HG02884 (cell line): Measurements from ENCODE around the gene TTC21B.
"Not testable (repeated sequence)": the region's sequence is repeated elsewhere in the genome, so short reads cannot be mapped to it uniquely, and the experiment has no call there.

ENCODE experiments used
- ATAC-seq: cut with Tn5 transposase; IDR thresholded peaks from one replicate; pipeline ENCODE4 v1.9.1; 2021; ENCODE audit warnings: mild to moderate bottlenecking, moderate library complexity; ENCODE audit not compliant: unreplicated experiment

TTC21B gene

GRCh38 chr2:165953655-165954606, at the start of gene TTC21B:
TSS of gene TTC21B (minus strand) at chr2:165953776. CDS start at chr2:165953705, 71 bp downstream.
- ATAC-seq: peak; percentile 93

GRCh38 chr2:166000401-166000800, 46.8 kb upstream of the TTC21B start:
- ATAC-seq: no peak

GRCh38 chr2:165990846-165991245, 37.3 kb upstream of the TTC21B start:
- no peak for ATAC-seq

GRCh38 chr2:165989851-165990250, 36.3 kb upstream of the TTC21B start:
- no peak for ATAC-seq

GRCh38 chr2:165985120-165985519, 31.5 kb upstream of the TTC21B start:
- ATAC-seq: no peak

- not testable (repeated sequence) for ATAC-seq
Observed at GRCh38 chr2:165972161-165972560, 18.6 kb upstream of the TTC21B start.

GRCh38 chr2:165970663-165971062, 17.1 kb upstream of the TTC21B start:
- ATAC-seq: no peak

GRCh38 chr2:165969227-165969626, 15.7 kb upstream of the TTC21B start:
- no peak for ATAC-seq

GRCh38 chr2:165967746-165968145, 14.2 kb upstream of the TTC21B start:
- no peak for ATAC-seq

GRCh38 chr2:165961818-165962217, 8.2 kb upstream of the TTC21B start:
- no peak for ATAC-seq

- ATAC-seq: no peak
Observed at GRCh38 chr2:165959371-165959770, 5.8 kb upstream of the TTC21B start.

GRCh38 chr2:165958313-165958960, 4.9 kb upstream of the TTC21B start:
- ATAC-seq: no peak

GRCh38 chr2:165957030-165957675, 3.6 kb upstream of the TTC21B start:
- no peak for ATAC-seq

- peak; percentile 32 for ATAC-seq
Observed at GRCh38 chr2:165953306-165953654, 296 bp downstream of the TTC21B start.

- ATAC-seq: no peak
Observed at GRCh38 chr2:165952741-165953211, 800 bp downstream of the TTC21B start.

- no peak for ATAC-seq
Observed at GRCh38 chr2:165952085-165952484, 1.5 kb downstream of the TTC21B start.

- ATAC-seq: no peak
Observed at GRCh38 chr2:165950438-165950837, 3.1 kb downstream of the TTC21B start.

GRCh38 chr2:165941827-165942226, 11.7 kb downstream of the TTC21B start:
- ATAC-seq: no peak

GRCh38 chr2:165938237-165938636, 15.3 kb downstream of the TTC21B start:
- ATAC-seq: no peak

- ATAC-seq: no peak
Observed at GRCh38 chr2:165933211-165933910, 20.2 kb downstream of the TTC21B start.

- no peak for ATAC-seq
Observed at GRCh38 chr2:165927774-165928173, 25.8 kb downstream of the TTC21B start.
